Heart left ventricle (tissue), 13 donors: Measurements from ENCODE around the gene SLC17A2.

Experiments used
- CTCF ChIP-seq, 12 donors: fragments of 200-600 bp; sonication (generic) in 4 of 12; IDR thresholded peaks; one replicate each; pipeline versions ENCODE4 v1.5.0 to v1.8.0; 2018 to 2022; ENCODE audit warnings: antibody characterized with exemption in 12 of 12, mild to moderate bottlenecking in 5 of 12
- POLR2A ChIP-seq, 2 donors: fragments of 450-650 bp; IDR thresholded peaks; one replicate each; pipeline ENCODE4 v1.6.1; 2017; ENCODE audit warnings: antibody characterized with exemption in 2 of 2, mild to moderate bottlenecking in 2 of 2, moderate library complexity in 2 of 2
- donor health status: ischemic (EF 13 %, LVEDD 7.1; RV severe dilation, severe dysfunction).
- donor health status: DM: no; HTN: yes; CAD: no.
- donor health status: DM: no; HTN: no; CAD: no.
- donor health status: ischemic (EF 25% LVEDD 6.9; RV normal size, moderate dysfunction).
- donor health status: ischemic (EF 25% LVEDD 5.7; RV mildly dilated, moderate dysfunction).
- donor health status: ischemic (EF 35%, LVEDD 5.7; RV mildly dilated, moderate dysfunction).
- donor health status: nonischemic (EF 11% LVEDD 7.7; RV severe dilation, severe dysfunction).
- donor health status: DM: yes; HTN: yes; CAD: no.
- donor health status: PGD.
- donor health status: ischemic (EF 29% LVEDD 5.4; RV normal size, mild dysfunction).
- donor health status: nonischemic (EF 23%, LVEDD 6.1; RV moderate dilation, normal function).

- TF ChIP-seq CTCF (IDR thresholded peaks at IDR 0.05) = no peak
- TF ChIP-seq POLR2A (IDR thresholded peaks at IDR 0.05) = no peak
Measured at GRCh38 chr6:25918083-25918683, 12.3 kb downstream of the SLC17A2 start.
